ENCODE measurements around the gene OR5K3. TPM values are rescaled to one million over a fixed set of nuclear protein-coding genes. Genes with fewer than 3 reads are reported as not detected.

The OR5K3 gene
- total RNA-seq, 2 experiments from 2014 or later, result not detected

GRCh38 chr3:98406034-98406433 is 15.6 kb downstream of the OR5K3 start:
- Histone ChIP-seq H3K4me1 (ENCODE audit: insufficient read depth, low read length, poor library complexity, severe bottlenecking) (peaks cover 8% of the 10 kb centered on the region), H3K27ac (ENCODE audit: low read depth, low read length, poor library complexity, severe bottlenecking) (no peak overlapping the region), H4K20me1 (ENCODE audit: insufficient read depth, low read length) (no peaks in the 10 kb centered on the region), H3K79me2 (ENCODE audit: insufficient read depth, low read depth, low read length) (no peaks in the 10 kb centered on the region), H3K4me2 (ENCODE audit: low read length) (0 out of 2 replicates have a peak overlapping the region, but pooled peaks have one; percentile 20), H3K36me3 (ENCODE audit: insufficient read depth, low read length) (no peaks in the 10 kb centered on the region), H2AFZ (ENCODE audit: low read length) (no peak overlapping the region), H3K9me2 (ENCODE audit: insufficient read depth, low read length) (no peaks in the 10 kb centered on the region), H3K4me3 (ENCODE audit: low read depth, low read length, poor library complexity, severe bottlenecking) (no peak overlapping the region), H3K9me3 (ENCODE audit: low read length) (peaks cover 11% of the 10 kb centered on the region; the same call in 1 of the 2 replicates)
- intact Hi-C loops (cut with micrococcal nuclease; ENCODE audit: unreplicated experiment), result no loop called here
- DNase-seq (ENCODE audit: low spot score), result peak; percentile 19
- CTCF ChIA-PET (ENCODE audit: unreplicated experiment), result no interaction called here
- POLR2A ChIA-PET, result interaction anchor here (0.7 kb wide), 1 partner anchor 166 kb away, joined by 3 read pairs; no protein-coding TSS in a partner anchor
- TF ChIP-seq EZH2phosphoT487 (IDR thresholded peaks at IDR 0.05; ENCODE audit: borderline replicate concordance, low read depth, low read length), result no peak
- no peak for TF ChIP-seq CTCF (conservative IDR thresholded peaks at IDR 0.05; ENCODE audit: low read length)
- BruUV-seq (replicated peaks), result no TSS peak

DNA sequence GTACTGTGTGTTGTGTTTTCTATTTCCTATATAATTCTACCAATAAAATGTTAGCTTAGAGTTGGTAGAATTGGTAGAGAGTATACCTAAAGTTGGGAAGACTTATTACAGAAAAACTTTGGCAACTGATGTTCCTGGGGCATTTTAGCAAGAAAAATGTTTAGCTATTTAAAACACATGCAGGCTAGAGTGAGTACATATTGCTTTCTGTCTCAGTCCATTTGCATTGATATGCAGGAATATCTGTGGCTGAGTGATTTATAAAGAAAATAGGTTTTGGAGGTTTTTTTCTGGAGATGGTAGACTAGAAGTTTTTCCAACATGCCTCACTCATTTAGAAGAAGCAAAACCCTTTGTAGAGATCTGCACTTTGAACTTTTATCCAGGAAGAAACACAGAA is 42.1 kb downstream of the OR5K3 start:
- H3K4me3 ChIP-seq (ENCODE audit: low read depth, low read length, poor library complexity, severe bottlenecking), result no peak overlapping the region
- intact Hi-C loops (cut with micrococcal nuclease; ENCODE audit: unreplicated experiment), result no loop called here
- DNase-seq (ENCODE audit: low spot score), result no peak
- H3K79me2 ChIP-seq (ENCODE audit: insufficient read depth, low read depth, low read length), result no peaks in the 10 kb centered on the region
- no peaks in the 10 kb centered on the region for H3K9me2 ChIP-seq (ENCODE audit: insufficient read depth, low read length)
- peaks cover 15% of the 10 kb centered on the region for H3K9me3 ChIP-seq (ENCODE audit: low read length)
- ChIA-PET CTCF (ENCODE audit: unreplicated experiment) (no interaction called here), POLR2A (interaction anchor here (0.6 to 1.3 kb wide), 2 partner anchors 13 to 92 kb away, joined by 3 to 4 read pairs; no protein-coding TSS in a partner anchor)
- H3K4me2 ChIP-seq (ENCODE audit: low read length), result no peak overlapping the region
- H3K4me1 ChIP-seq (ENCODE audit: insufficient read depth, low read length, poor library complexity, severe bottlenecking), result no peaks in the 10 kb centered on the region
- no peaks in the 10 kb centered on the region for H4K20me1 ChIP-seq (ENCODE audit: insufficient read depth, low read length)
- no peaks in the 10 kb centered on the region for H3K36me3 ChIP-seq (ENCODE audit: insufficient read depth, low read length)
- H2AFZ ChIP-seq (ENCODE audit: low read length), result no peak overlapping the region
- TF ChIP-seq CTCF (conservative IDR thresholded peaks at IDR 0.05; ENCODE audit: low read length) (no peak), EZH2phosphoT487 (IDR thresholded peaks at IDR 0.05; ENCODE audit: borderline replicate concordance, low read depth, low read length) (no peak)
- H3K27ac ChIP-seq (ENCODE audit: low read depth, low read length, poor library complexity, severe bottlenecking), result no peak overlapping the region
- BruUV-seq (replicated peaks), result no TSS peak

DNA sequence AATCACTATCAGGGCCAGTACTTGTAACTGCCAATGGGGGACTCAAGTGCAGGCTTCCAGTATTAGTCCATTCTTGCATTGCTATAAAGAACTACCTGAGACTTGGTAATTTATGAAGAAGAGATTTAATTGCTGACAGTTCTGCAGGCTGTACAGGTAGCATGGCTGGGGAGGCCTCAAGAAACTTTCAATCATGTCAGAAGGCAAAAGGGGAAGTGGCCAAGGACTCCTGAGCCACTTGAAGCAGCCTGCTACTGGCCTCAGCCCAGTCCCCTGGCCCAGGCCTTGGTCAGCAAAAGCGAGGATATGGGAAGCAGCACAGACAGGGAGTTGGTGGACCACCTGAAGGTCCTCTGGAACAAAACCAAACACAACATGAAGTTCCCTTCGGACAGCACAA is 43.3 kb downstream of the OR5K3 start:
- intact Hi-C loops (cut with micrococcal nuclease; ENCODE audit: unreplicated experiment), result no loop called here
- Histone ChIP-seq H3K36me3 (ENCODE audit: insufficient read depth, low read length) (no peaks in the 10 kb centered on the region), H4K20me1 (ENCODE audit: insufficient read depth, low read length) (no peaks in the 10 kb centered on the region), H3K9me3 (ENCODE audit: low read length) (peaks cover 15% of the 10 kb centered on the region), H3K27ac (ENCODE audit: low read depth, low read length, poor library complexity, severe bottlenecking) (no peak overlapping the region), H3K9me2 (ENCODE audit: insufficient read depth, low read length) (no peaks in the 10 kb centered on the region), H3K79me2 (ENCODE audit: insufficient read depth, low read depth, low read length) (no peaks in the 10 kb centered on the region), H3K4me3 (ENCODE audit: low read depth, low read length, poor library complexity, severe bottlenecking) (no peak overlapping the region), H2AFZ (ENCODE audit: low read length) (no peak overlapping the region), H3K4me1 (ENCODE audit: insufficient read depth, low read length, poor library complexity, severe bottlenecking) (no peaks in the 10 kb centered on the region), H3K4me2 (ENCODE audit: low read length) (no peak overlapping the region)
- BruUV-seq (replicated peaks), result no TSS peak
- CTCF ChIA-PET (ENCODE audit: unreplicated experiment), result no interaction called here
- no peak for DNase-seq (ENCODE audit: low spot score)
- POLR2A ChIA-PET, result no interaction called here
- TF ChIP-seq CTCF (conservative IDR thresholded peaks at IDR 0.05; ENCODE audit: low read length) (no peak), EZH2phosphoT487 (IDR thresholded peaks at IDR 0.05; ENCODE audit: borderline replicate concordance, low read depth, low read length) (no peak)

All from OCI-LY7 (cell line).